Activated gamma-delta T cell treated with Interleukin-2 at 50 U/mL for 16 hours (primary cell): ENCODE results near the gene SLC6A3.
"Not testable (repeated sequence)": the region's sequence is repeated elsewhere in the genome, so short reads cannot be mapped to it uniquely, and the experiment has no call there.

Experiments used
- DNase-seq: peaks from one replicate; pipeline ENCODE4 v3.0.0-alpha.2; 2020

The SLC6A3 gene

GRCh38 chr5:1439388-1440097, 5.7 kb downstream of the SLC6A3 start:
- no peak for DNase-seq

GRCh38 chr5:1438871-1439270, 6.4 kb downstream of the SLC6A3 start:
- DNase-seq = no peak

- DNase-seq = no peak
These were observed 7.2 kb downstream of the SLC6A3 start for GRCh38 chr5:1437876-1438559.

GRCh38 chr5:1437226-1437829, 7.9 kb downstream of the SLC6A3 start:
- DNase-seq = no peak

GRCh38 chr5:1436681-1437080, 8.6 kb downstream of the SLC6A3 start:
- DNase-seq = no peak

- DNase-seq = no peak
These were observed 9.2 kb downstream of the SLC6A3 start for GRCh38 chr5:1436036-1436435.

- DNase-seq = no peak
These were observed 9.9 kb downstream of the SLC6A3 start for GRCh38 chr5:1435369-1435768.

GRCh38 chr5:1432296-1432695, 12.9 kb downstream of the SLC6A3 start:
- DNase-seq = no peak

- no peak for DNase-seq
These were observed 13.3 kb downstream of the SLC6A3 start for GRCh38 chr5:1431896-1432295.

- no peak for DNase-seq
These were observed 14.0 kb downstream of the SLC6A3 start for GRCh38 chr5:1431021-1431811.

GRCh38 chr5:1430121-1430795, 15.0 kb downstream of the SLC6A3 start:
- no peak for DNase-seq

- DNase-seq = no peak
These were observed 15.7 kb downstream of the SLC6A3 start for GRCh38 chr5:1429496-1429895.

- no peak for DNase-seq
These were observed 16.2 kb downstream of the SLC6A3 start for GRCh38 chr5:1429066-1429465.

- DNase-seq = no peak
These were observed 17.1 kb downstream of the SLC6A3 start for GRCh38 chr5:1428107-1428506.

- no peak for DNase-seq
These were observed 20.5 kb downstream of the SLC6A3 start for GRCh38 chr5:1424716-1425115.

GRCh38 chr5:1423901-1424603, 21.2 kb downstream of the SLC6A3 start:
- no peak for DNase-seq

GRCh38 chr5:1422522-1422921, 22.7 kb downstream of the SLC6A3 start:
- DNase-seq = not testable (repeated sequence)

- no peak for DNase-seq
These were observed 23.5 kb downstream of the SLC6A3 start for GRCh38 chr5:1421521-1422341.

- no peak for DNase-seq
These were observed 24.7 kb downstream of the SLC6A3 start for GRCh38 chr5:1420211-1421195.
